HG02981 (cell line): ENCODE results near the gene BANF2.

ENCODE experiments used
- ATAC-seq: cut with Tn5 transposase; IDR thresholded peaks from one replicate; pipeline ENCODE4 v1.9.1; 2021; ENCODE audit warnings: mild to moderate bottlenecking, moderate library complexity; ENCODE audit not compliant: unreplicated experiment

Gene BANF2

GRCh38 chr20:17708675-17709360, 9.1 kb downstream of the BANF2 start:
- no peak for ATAC-seq

GRCh38 chr20:17709361-17710293, 9.9 kb downstream of the BANF2 start:
- no peak for ATAC-seq

DNA sequence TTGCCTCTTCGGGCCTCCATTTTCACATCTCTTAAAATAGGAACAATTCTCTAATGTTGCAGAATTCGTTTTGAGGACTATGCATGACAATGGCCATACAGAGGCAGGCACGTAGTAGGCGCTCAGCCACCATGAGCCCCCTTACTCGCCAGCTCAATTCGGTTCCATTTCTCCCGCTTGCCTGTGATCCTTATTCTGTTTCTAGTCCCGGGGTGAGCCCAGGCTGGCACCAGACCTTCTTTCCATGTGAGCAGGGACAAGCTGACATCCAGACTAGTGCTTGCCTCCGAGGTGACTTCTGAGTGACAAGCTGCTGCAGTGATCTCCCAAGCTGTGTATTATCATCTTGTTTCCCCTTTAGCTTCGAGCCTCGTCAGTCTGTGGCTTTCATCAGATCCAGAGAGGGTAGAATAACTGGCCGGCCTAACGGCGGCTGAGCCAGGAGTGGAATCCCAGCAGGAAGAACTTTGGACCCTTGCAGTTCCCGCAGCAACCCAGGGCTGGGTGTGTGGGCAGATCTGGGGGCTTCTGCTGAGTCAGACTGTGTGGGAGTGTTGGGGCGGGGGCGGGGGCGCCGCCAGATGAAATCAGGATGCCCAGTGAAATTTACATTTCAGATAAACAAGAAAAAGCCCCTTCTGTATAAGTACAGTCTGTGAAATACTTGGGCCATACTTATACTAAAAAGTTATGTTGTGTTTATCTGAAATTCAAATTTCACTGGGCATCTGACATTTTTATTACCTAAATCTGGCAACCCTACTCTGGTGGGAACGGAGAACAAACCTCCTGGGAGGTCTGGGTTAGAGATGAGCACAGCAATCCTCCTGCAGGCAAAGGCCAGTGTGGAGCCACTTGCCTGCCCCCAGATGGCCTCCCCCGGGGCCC, 10.9 kb downstream of the BANF2 start:
- no peak for ATAC-seq

GRCh38 chr20:17711267-17711627, 11.5 kb downstream of the BANF2 start:
- ATAC-seq = no peak

DNA sequence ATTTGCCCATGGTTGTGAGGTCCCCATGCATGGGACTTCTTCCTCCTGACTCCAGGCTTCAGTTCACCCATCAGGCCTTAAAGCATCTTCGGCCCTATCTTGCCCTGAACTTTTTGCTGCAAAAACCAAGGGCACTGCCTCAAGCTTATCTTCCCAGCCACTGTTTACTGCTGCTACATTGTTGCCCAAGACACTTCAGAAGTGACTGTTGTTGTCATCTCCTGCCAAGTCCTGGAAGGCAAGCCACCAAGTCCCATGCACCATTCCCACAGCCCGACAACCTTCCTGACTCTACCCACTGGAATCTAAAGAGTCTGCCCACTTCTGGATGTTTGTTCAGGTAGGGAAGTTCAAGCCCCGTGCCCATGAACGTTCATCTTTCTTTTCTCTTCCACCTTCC, 12.4 kb downstream of the BANF2 start:
- ATAC-seq = no peak

DNA sequence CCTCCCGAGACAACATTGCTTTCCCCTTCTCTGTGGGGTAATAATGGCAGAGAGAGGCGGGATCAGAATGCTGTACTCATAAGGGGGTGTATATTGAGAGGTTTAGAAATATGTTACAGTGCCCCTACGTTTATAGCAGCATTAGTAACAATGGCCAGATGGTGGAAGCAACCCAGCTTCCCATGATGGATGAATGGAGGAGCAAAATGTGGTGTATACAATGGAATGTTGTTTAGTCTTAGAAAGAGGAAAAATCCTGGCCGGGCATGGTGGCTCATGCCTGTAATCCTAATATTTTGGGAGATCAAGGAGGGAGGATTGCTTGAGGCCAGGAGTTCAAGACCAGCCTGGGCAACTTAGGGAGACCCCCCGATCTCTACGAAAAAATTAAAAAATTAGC, 12.9 kb downstream of the BANF2 start:
- no peak for ATAC-seq

- no peak for ATAC-seq
These were observed 14.8 kb downstream of the BANF2 start for GRCh38 chr20:17714597-17714996.

- no peak for ATAC-seq
These were observed 15.3 kb downstream of the BANF2 start for GRCh38 chr20:17715075-17715474.

GRCh38 chr20:17716331-17716730, 16.6 kb downstream of the BANF2 start:
- no peak for ATAC-seq

DNA sequence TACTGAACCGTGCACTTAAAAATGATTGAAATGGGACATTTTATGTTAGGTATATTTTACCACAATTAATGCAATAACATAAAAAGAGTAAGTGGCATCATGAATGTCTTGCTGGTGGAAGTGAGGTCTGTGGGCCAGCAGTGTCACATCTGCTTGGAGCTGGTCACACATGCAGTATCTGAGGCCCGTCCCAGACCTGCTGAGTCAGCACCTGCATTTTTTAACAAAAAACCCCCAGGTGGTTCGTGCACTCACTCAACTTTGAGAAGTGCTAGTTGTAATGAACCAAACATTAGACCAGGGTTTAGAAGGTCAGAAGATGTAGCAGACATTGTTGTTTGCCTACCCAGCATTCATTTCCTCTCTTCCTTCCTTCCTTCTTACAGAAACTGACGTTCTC, 21.0 kb downstream of the BANF2 start:
- ATAC-seq = no peak

GRCh38 chr20:17721802-17722486, 22.2 kb downstream of the BANF2 start:
- no peak for ATAC-seq

DNA sequence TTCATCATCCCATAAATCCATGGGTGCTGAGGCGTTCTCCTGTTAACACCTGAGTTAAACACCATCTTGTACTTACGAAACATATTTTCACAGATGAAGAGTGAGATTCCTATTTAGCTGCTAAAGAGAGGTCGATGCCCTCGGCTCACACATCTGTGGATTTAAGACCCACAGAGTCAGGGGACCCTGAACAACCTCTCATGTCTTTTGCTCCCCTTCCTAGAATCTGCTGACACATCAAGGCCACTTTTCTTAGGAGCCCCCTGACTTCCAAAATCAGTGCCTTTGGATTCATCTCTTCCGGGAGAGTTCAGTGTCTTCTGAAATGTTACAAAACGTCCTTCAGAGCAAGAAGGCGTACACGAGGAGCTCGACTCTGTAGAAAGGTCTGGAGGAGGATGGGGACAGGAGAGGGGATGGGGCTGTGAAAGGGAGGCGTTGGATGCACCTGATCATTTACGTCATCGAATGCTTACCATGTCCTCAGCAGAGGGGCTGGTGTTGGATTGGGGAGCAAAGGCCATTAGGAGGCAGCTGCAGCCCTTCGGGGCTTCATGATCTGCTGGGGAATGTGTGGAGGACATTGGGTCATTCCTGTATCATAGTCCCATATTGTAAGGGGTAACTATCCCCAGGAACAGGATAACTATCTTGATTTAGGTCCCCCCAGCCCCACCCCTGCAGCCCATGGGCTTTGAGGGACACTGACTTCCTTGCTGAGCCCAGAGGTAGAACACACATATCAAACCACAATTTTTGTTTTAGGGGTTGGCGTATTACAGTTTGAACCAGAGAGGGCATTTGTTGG, 22.9 kb downstream of the BANF2 start:
- no peak for ATAC-seq

GRCh38 chr20:17723301-17723691, 23.5 kb downstream of the BANF2 start:
- no peak for ATAC-seq

DNA sequence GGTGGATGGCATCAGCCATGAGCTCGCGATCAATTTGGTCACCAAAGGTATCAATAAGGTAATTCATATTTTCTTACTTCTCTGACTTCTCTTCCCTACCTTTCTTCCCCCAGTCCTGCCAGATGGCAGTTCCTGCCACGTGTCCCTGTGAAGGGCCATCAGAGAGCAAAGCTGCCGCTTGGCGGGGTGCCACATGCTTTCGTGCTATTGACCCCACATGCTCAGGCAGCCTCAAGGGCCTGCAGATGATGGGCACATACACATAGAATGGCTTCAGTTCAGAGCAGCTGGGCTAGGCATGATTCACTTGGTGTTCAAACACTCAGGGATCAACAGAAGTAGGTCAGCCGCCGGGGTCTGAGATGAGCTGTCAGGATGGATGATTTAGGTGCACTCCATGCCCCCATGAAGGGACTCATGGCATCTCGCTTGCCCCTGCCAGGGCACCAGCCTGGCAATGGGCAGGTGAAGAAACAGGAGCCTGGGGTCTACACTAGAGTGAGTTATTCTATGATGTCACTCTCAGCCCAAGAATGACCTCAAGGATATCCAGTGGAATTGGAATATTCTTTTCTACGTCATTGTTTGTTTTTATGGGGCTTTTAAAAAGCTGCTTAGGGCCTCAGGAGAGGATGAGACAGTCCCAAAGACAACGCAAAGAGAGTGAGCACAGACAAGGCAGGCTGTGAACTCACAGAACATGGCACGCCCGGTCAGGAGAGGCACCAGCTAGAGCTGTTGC, 25.5 kb downstream of the BANF2 start:
- no peak for ATAC-seq

DNA sequence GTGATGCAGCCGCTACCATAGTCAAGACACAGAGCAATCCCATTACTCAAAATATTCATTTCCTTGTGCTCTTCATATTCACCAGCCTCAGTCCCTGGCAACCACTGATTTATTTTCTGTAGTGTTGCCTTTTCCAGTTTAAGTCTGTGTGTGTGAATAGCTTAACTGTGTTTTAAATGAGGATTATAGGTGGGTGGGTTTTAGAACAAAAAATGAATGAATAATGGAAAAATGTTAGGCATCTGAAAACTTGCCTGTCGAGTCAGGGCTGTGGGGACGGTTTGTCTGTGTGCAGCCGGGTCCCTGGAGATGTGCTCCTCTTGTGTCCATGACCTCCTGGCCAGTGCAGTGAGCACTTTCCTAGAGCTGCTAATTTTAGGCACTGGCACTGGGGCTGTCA, 27.1 kb downstream of the BANF2 start:
- ATAC-seq = no peak

- no peak for ATAC-seq
These were observed 27.6 kb downstream of the BANF2 start for GRCh38 chr20:17727351-17727750.

DNA sequence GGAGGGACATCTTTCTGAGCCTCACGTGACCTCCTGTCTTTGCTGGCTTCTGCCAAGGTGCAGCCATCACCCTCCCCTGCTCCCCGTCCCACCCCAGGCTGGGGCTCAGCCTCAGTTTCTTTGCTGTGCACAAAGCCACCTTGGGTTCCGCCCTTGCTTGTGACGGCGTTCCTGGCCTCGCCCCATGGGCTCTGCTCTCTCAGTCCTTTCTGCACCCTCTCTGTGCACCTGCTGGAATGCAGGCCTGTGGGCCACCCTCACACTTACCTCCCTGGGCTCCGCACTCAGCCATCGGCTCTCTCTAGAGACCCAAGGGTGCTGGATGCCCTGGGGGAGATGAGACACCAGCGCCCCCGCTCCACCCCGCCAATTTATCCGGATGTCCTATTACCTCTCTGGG, 28.3 kb downstream of the BANF2 start:
- no peak for ATAC-seq

GRCh38 chr20:17730071-17730470, 30.3 kb downstream of the BANF2 start:
- no peak for ATAC-seq

GRCh38 chr20:17731233-17731632, 31.5 kb downstream of the BANF2 start:
- no peak for ATAC-seq
